IMR-90 (cell line): ENCODE data around the gene TPRX2. TPM values are rescaled to one million over a fixed set of nuclear protein-coding genes. Genes with fewer than 3 reads are reported as not detected.
"Not testable (repeated sequence)": the region's sequence is repeated elsewhere in the genome, so short reads cannot be mapped to it uniquely, and the experiment has no call there.

Experiments
- ATAC-seq: fragments of 200-7000 bp; cut with Tn5 transposase; 2 replicates; pipeline ENCODE4 v1.9.1; 2020; ENCODE audit warnings: low read depth, mild to moderate bottlenecking, moderate library complexity
- BruUV-seq: library from RNA; stranded (reverse); fragments of 400-500 nt; replicated peaks from 2 replicates; lab custom pipeline; 2021; lab: Mats Ljungman, UMichigan
- CTCF ChIA-PET: fragments of 300-600 bp; formaldehyde crosslinking; extraction: SDS; loops from one replicate; lab custom pipeline; 2021; ENCODE audit warnings: antibody characterized with exemption; lab: Yijun Ruan, JAX
- POLR2A ChIA-PET: fragments of 300-600 bp; sonication (Branson Sonifier 250); formaldehyde crosslinking; loops from one replicate; lab custom pipeline; 2022; ENCODE audit warnings: antibody characterized with exemption; ENCODE audit not compliant: unreplicated experiment; lab: Charles Lee
- DNase-seq: peaks from one replicate; pipeline ENCODE4 v3.0.0; 2013
- H2AFZ ChIP-seq: replicated peaks from 2 replicates; pipeline ENCODE3; 2013; ENCODE audit warnings: low read length, mild to moderate bottlenecking; ENCODE audit not compliant: poor library complexity
- H2AK5ac ChIP-seq: 2 replicates; pipeline ENCODE4 v1.6.1; 2013; ENCODE audit warnings: low read depth, low read length, inconsistent platforms
- H2AK9ac ChIP-seq: replicated peaks from 2 replicates; pipeline ENCODE3; 2013; ENCODE audit warnings: mild to moderate bottlenecking, low read depth, low read length, moderate library complexity; ENCODE audit not compliant: poor library complexity
- H2BK120ac ChIP-seq: 2 replicates; pipeline ENCODE4 v1.6.1; 2013; ENCODE audit warnings: low read depth, low read length, inconsistent platforms
- H2BK15ac ChIP-seq: 3 replicates; pipeline ENCODE4 v1.6.1; 2013; ENCODE audit warnings: low read depth, low read length, inconsistent platforms
- H2BK20ac ChIP-seq: 2 replicates; pipeline ENCODE4 v1.6.1; 2013; ENCODE audit warnings: low read depth, mild to moderate bottlenecking, inconsistent platforms, low read length, moderate library complexity
- H2BK5ac ChIP-seq: 2 replicates; pipeline ENCODE4 v1.6.1; 2013; ENCODE audit warnings: mild to moderate bottlenecking, low read depth, low read length, inconsistent platforms; ENCODE audit not compliant: poor library complexity, severe bottlenecking
- H3K14ac ChIP-seq: replicated peaks from 2 replicates; pipeline ENCODE4 v1.6.1; 2013; ENCODE audit warnings: low read depth, low read length, inconsistent platforms
- H3K18ac ChIP-seq: 2 replicates; pipeline ENCODE4 v1.6.1; 2013; ENCODE audit warnings: low read depth, low read length, control low read depth
- H3K23ac ChIP-seq: 2 replicates; pipeline ENCODE4 v1.6.1; 2013; ENCODE audit warnings: low read depth, low read length, inconsistent platforms
- H3K27ac ChIP-seq: 2 replicates; pipeline ENCODE4 v1.5.1; 2013; ENCODE audit warnings: mild to moderate bottlenecking, control low read depth, low read length; ENCODE audit not compliant: insufficient read depth
- H3K27me3 ChIP-seq: 2 replicates; pipeline ENCODE4 v1.6.1; 2013; ENCODE audit warnings: low read length; ENCODE audit not compliant: control insufficient read depth, insufficient read depth
- H3K36me3 ChIP-seq: 2 replicates; pipeline ENCODE4 v1.6.1; 2013; ENCODE audit warnings: low read length, mixed read lengths; ENCODE audit not compliant: control insufficient read depth, insufficient read depth
- H3K4ac ChIP-seq: 2 replicates; pipeline ENCODE4 v1.6.1; 2013; ENCODE audit warnings: low read depth, low read length, inconsistent platforms
- H3K4me1 ChIP-seq: 2 replicates; pipeline ENCODE4 v1.6.1; 2013; ENCODE audit warnings: low read length, mixed read lengths; ENCODE audit not compliant: control insufficient read depth, insufficient read depth
- H3K4me2 ChIP-seq: 2 replicates; pipeline ENCODE4 v1.6.1; 2013; ENCODE audit warnings: low read depth, mild to moderate bottlenecking, control low read depth, low read length, moderate library complexity
- H3K4me3 ChIP-seq: 2 replicates; pipeline ENCODE4 v1.5.1; 2013; ENCODE audit warnings: low read depth, mild to moderate bottlenecking, control low read depth, low read length, moderate library complexity; ENCODE audit not compliant: insufficient read depth
- H3K56ac ChIP-seq: 2 replicates; pipeline ENCODE4 v1.6.1; 2013; ENCODE audit warnings: low read length, inconsistent platforms; ENCODE audit not compliant: insufficient read depth; ENCODE audit errors: extremely low read depth
- H3K79me1 ChIP-seq, 2 experiments: 2 replicates each; pipeline ENCODE4 v1.6.1; 2013; ENCODE audit warnings: low read length in 2 of 2, inconsistent platforms in 1 of 2, low read depth in 1 of 2
- H3K9ac ChIP-seq: 2 replicates; pipeline ENCODE4 v1.6.1; 2013; ENCODE audit warnings: low read depth, low read length, control low read depth
- H3K9me1 ChIP-seq: 2 replicates; pipeline ENCODE4 v1.6.1; 2013; ENCODE audit warnings: low read length, inconsistent platforms; ENCODE audit not compliant: insufficient read depth
- H3K9me3 ChIP-seq: 2 replicates; pipeline ENCODE4 v1.6.1; 2013; ENCODE audit warnings: low read length; ENCODE audit not compliant: control insufficient read depth, insufficient read depth
- H4K20me1 ChIP-seq: 2 replicates; pipeline ENCODE4 v1.6.1; 2013; ENCODE audit warnings: low read length, inconsistent platforms; ENCODE audit not compliant: insufficient read depth
- H4K5ac ChIP-seq: 2 replicates; pipeline ENCODE4 v1.6.1; 2013; ENCODE audit warnings: mild to moderate bottlenecking, low read depth, low read length, control low read depth
- H4K8ac ChIP-seq, 2 experiments: 2 replicates each; pipeline ENCODE4 v1.6.1; 2013; ENCODE audit warnings: low read depth in 2 of 2, low read length in 2 of 2, control low read depth in 1 of 2, inconsistent platforms in 1 of 2
- H4K91ac ChIP-seq: 2 replicates; pipeline ENCODE4 v1.6.1; 2013; ENCODE audit warnings: low read depth, low read length, inconsistent platforms; ENCODE audit not compliant: insufficient read depth
- WGBS, 2 experiments: methylation state at CpG; one replicate each; pipeline versions ENCODE4 v1.1.5 to v1.1.7; 2013; ENCODE audit warnings: missing lambda C conversion rate in 2 of 2; ENCODE audit not compliant: insufficient read length in 1 of 2; ENCODE audit errors: extremely low coverage in 2 of 2; 5-methylcytosine and 5-hydroxymethylcytosine counted together
- dilution Hi-C: fragments of 300-500 bp; cut with HindIII; formaldehyde crosslinking; loops from one replicate; pipeline ENCODE4 v1.14.3; 2018; ENCODE audit warnings: low sequenced_read_pairs; ENCODE audit not compliant: unreplicated experiment
- in situ Hi-C: fragments of 300-500 bp; cut with MboI; formaldehyde crosslinking; loops from 3 replicates; pipeline ENCODE4 v1.14.3; 2019; ENCODE audit warnings: low sequenced_read_pairs, inconsistent platforms, mixed read lengths
- intact Hi-C: fragments of 100-400 bp; cut with micrococcal nuclease; formaldehyde crosslinking; loops from 2 replicates; pipeline ENCODE4 v1.10.0; 2022
- polyA plus RNA-seq, 3 experiments: library from polyadenylated mRNA; depleted of rRNA; stranded (reverse); fragments of >200 nt; gene quantifications; 2 replicates each; pipeline ENCODE4 v1.2.3, GENCODE V29; 2012; ENCODE audit warnings: low replicate concordance in 1 of 3
- total RNA-seq: library from RNA; depleted of rRNA; stranded (reverse); fragments of >200 nt; gene quantifications from 2 replicates; pipeline ENCODE4 v1.2.3, GENCODE V29; 2012

Gene TPRX2
- total and polyA plus RNA-seq, 2 of the 4 experiments (the other 2 are of a cell fraction) = not detected

DNA sequence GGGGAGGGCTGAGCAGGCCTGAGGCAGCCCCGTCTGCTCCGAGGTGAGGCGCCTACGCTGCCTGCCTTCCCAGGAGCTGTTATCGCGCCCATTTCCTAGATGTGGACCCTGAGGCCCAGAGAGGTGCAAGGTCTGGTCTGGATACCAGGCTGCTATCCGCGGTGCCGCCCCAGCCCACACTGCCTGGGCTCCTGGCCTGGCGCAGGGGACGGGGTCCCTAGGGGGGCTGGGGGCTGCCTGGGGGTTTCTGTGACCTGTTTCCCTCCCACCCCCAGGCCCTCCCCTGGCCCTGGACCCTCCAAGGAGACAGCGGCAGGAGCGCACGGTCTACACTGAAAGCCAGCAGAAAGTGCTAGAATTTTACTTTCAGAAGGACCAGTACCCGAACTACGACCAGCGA lies 803 bp downstream of the TPRX2 start:
- H2BK120ac ChIP-seq, H2AK9ac ChIP-seq, H3K4me1 ChIP-seq, H3K9me1 ChIP-seq, H3K23ac ChIP-seq, H4K20me1 ChIP-seq, H3K4me2 ChIP-seq, H3K4me3 ChIP-seq, ATAC-seq, H2BK5ac ChIP-seq, H2BK20ac ChIP-seq, DNase-seq, H2BK15ac ChIP-seq, dilution Hi-C loops, H4K8ac ChIP-seq, H4K5ac ChIP-seq, H3K36me3 ChIP-seq, H3K79me1 ChIP-seq, H3K18ac ChIP-seq, H2AFZ ChIP-seq, intact Hi-C loops, in situ Hi-C loops, H2AK5ac ChIP-seq, H3K4ac ChIP-seq, CTCF ChIA-PET, H3K9ac ChIP-seq, POLR2A ChIA-PET, H3K56ac ChIP-seq, BruUV-seq, H3K27ac ChIP-seq, H3K14ac ChIP-seq, H3K27me3 ChIP-seq, H3K9me3 ChIP-seq, H4K91ac ChIP-seq: not testable (repeated sequence)
- no CpG with 5 or more reads among the region's 17 CpGs for WGBS, 2 experiments
